A549 (cell line): Measurements from ENCODE around the gene TNS1.

Experiments
- CTCF ChIP-seq: fragments of >200 bp; sonication (Bioruptor Twin); formaldehyde crosslinking; IDR thresholded peaks from 3 replicates; pipeline ENCODE4 v1.5.1; 2016
- FOSB ChIP-seq: fragments of 250-450 bp; sonication (Bioruptor Pico); IDR thresholded peaks from 2 replicates; pipeline ENCODE4 v1.5.0; 2020; ENCODE audit warnings: mild to moderate bottlenecking, moderate library complexity
- GATA3 ChIP-seq: IDR thresholded peaks from 2 replicates; pipeline ENCODE4 v1.6.1; 2012; ENCODE audit warnings: borderline replicate concordance
- HES2 ChIP-seq: fragments of >200 bp; sonication (Bioruptor Twin); formaldehyde crosslinking; IDR thresholded peaks from 2 replicates; pipeline ENCODE4 v1.6.1; 2016
- JUN ChIP-seq, 2 experiments: fragments of >200 bp; sonication (Bioruptor Twin); formaldehyde crosslinking; IDR thresholded peaks; 2 replicates in 1 of 2; 3 replicates in 1 of 2; pipeline ENCODE4 v1.6.1; 2016 to 2017
- POLR2A ChIP-seq: IDR thresholded peaks from 2 replicates; pipeline ENCODE4 v1.6.1; 2012; ENCODE audit warnings: mild to moderate bottlenecking, low read length

- TF ChIP-seq CTCF (no peak), FOSB (CRISPR knock-in tag) (no peak), JUN (IDR thresholded peaks at IDR 0.05) (no peak), POLR2A (no peak), GATA3 (no peak), HES2 (no peak)
These were observed 164.4 kb downstream of the TNS1 start for GRCh38 chr2:217838409-217838831.
